ENCODE data around the gene MSX2.
"Not testable (repeated sequence)": the region's sequence is repeated elsewhere in the genome, so short reads cannot be mapped to it uniquely, and the experiment has no call there.

MSX2 gene

DNA sequence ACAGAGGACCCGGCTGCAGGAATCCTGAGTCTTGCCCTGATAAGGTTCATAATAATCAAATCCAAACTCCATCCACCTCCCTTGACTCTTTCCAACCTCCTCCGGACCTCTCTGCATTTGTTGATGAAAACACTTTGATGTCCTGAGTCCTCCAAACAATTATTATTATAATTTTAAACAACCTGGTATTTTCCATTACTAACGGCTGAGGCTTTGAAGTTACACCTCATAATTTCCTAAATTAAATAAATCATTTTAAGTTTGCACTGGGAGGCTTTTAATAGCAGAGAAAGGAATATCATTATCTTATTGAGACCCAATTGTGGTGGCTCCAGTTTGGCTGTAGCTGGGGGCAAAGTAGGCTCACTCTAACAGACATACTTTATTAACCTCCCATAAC is 9.5 kb downstream of the MSX2 start:
- DNase-seq (ENCODE audit: low read depth) = no peak

DNA sequence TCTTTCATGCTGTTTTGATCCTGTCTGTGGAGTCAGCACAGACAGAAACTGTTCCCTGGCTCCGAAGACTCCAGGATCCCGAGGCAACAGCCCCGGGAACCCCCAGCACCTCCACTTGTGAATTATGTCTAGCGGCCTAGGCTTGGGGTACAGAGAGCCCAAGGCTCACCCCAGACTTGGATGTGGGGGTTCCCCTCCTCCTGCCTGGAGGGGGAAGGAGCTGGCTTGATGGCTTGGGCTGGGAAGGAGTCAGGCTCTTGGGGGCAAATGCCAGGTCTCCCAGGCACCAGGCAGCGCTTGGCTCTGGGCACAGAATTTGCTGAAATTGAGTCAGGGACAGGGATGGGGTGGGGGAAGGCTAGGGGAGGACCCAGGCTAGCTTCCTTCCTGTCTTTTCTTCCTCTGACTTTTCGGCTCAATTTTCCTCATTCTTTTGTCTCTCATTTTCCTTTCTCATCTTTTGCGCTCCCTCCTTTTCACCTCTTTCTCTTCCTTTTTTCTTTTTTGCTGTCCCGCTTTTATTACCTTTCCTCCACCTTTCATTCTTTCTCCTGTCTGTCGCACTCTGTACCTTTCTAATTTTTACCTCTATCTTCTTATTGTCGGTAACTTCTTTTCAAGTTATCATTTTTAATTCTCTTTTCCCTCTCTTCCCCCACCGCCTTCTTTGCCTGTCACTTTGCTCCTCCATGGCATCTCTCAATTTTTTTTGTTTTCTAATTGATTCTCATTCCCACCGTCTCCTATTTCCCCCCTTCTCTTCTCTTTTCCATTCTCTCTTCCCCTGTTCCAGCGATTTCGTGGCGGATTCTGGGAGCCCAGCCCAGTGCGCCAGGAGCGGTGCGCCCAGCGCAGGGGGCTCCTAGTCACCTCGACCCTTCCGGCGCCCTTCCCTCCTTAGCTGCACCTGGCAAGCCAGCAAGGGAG is 10.5 kb downstream of the MSX2 start:
- no peak for DNase-seq (ENCODE audit: low read depth)

DNA sequence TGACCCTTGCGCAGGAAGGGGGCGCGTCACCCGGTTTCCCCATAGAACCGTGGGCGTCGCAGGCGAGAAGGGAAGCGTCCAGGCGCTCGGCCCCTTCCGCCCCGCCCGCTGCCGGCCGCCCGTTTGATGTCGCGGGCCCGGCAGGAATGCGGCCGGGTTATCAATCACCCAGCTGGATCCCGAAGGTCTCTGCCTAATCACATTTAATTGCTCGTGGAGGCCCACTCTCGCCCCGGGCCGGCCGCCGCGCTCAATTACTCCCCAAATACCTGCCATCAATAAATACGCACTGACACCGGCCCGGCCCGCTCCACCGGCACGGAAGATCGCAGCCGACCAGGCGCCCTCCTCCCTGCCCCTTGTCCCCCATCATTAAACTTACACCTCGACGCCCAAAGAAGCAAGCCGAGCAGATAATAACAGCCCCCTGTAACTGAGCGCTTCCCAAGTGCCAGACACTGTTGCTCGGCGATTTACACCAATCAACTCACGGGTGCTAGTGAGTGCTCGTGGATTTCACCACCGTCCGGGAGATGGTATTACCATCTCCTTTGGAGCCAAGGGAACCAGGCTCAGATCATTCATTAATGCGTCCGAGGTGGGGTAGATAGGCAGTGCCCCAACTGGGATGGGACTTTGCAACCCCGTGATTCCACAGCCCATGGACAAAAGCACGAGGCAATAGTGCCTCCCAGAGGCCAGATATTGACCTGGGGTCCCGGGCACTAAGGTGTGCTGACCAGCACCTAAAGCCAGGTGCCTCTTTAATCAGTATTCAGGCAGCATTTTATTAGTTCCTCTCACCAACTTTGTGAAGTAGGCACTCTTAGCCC is 11.3 kb downstream of the MSX2 start:
- DNase-seq (ENCODE audit: low read depth) = no peak

DNA sequence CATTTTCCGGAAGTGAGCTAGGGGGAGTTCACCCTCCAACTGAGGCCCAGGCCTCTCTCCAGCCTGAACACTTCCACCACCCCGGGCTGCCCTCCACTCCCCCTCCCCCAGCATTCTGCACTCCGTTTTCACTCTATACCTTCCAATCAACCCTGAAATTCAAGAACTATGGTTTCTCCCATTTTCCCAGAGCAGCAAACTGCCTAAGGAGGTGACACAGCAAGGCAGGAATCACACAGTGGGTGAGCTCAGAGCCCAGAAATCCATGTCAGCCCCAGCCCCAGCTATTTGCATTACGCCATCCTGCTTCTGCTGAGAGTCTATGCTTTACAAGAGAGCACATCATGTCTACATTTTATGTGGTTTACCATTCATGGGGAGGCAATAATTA is 11.9 kb downstream of the MSX2 start:
- peak; percentile 10 for DNase-seq (ENCODE audit: low read depth)

DNA sequence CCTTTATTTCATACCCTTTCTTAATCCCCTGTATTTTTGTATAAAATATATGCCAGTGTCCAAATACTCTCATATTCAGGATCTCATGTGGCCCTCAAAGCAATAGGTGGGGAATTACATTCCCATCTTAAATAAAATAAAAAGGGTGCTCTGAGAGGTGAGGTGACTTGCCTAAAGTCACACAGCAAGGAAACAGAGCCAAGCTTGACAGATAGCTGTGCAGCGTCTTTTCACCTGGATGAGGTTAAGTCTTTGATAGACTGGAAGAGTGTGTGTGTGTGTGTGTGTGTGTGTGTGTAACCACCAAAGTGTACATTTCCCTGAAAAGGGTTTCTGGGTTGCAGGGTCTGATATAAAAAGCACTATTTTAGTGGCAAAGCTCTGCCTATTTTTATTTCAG is 12.4 kb downstream of the MSX2 start:
- DNase-seq (ENCODE audit: low read depth) = no peak

DNA sequence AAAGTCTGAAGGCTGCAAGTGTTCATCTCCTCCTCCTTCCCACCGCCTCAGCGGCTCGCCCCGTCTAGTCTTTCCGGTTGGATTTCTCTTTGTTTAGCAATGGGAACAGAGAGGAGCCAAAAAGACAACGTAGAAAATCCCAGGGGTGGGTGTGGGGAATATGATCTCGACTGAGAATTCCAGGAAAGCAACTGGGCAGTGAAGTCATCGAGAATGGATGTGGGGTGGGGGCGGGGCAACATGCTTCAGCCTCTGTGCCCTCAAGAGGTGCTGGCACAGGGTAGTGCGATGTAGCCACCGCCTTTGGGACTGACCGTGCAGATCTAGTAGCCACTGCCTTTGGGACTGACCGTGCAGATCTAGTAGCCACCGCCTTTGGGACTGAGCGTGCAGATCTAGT is 12.9 kb downstream of the MSX2 start:
- DNase-seq (ENCODE audit: low read depth) = no peak

DNA sequence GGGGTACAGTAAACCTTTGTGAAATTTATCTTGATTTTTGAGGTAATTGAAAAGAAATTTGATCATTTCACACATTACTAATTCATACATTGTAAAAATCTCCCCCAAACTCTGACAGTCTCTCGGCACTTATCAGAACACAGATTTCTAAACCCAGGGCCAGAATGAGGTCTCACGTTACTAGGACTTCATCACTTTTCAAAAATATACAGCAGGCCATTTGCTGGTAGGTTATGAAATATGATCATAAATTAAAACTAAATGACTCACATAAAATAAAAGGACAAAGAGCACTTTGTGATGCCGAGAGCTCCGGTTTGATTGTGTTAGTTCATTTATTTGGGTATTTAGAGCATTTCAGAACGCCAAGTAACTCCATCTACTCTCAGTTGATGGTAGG is 17.0 kb downstream of the MSX2 start:
- DNase-seq (ENCODE audit: low read depth) = no peak

DNA sequence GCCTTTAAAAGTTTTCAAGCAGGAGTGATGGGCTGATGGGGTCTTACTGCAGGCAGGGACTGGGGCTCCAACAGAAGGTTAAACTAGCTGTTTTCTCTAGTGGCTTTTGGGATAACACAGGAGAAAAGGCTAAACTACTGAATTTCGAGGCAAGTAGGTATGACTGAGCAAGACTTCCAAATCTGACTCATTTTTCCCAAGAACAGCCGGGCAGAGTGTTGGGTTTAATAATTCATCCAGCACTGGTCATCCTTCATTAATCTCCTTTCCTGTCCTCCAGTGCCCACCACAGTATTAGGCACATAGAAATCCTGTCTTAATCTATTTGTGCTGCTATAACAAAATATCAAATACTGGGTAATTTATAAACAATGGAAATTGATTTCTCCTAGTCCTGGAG is 20.5 kb downstream of the MSX2 start:
- DNase-seq (ENCODE audit: low read depth) = no peak

DNA sequence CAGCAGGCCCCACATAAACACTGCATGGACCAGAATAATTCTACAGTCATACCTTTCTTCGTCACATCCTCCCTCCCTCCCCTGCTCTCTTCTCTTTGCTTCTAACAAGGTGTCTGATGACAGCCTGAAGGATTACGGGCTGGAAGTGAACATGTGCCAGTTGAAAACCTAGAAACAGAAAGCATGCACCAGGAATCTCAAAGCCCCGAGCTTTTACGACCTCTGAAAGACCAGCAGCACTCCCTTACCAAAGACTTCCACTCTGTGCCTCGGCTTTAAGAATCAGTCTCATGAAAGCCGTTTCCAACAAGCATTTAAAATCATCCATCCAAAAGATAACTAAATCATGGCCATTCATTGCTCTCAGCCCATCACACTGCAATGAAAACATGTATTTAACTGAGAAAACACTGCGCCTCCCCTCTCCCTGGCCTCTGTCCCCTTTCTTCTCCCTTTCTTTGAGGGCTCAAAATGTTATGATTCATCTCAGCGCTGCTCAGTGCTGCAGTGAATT is 21.3 kb downstream of the MSX2 start:
- no peak for DNase-seq (ENCODE audit: low read depth)

DNA sequence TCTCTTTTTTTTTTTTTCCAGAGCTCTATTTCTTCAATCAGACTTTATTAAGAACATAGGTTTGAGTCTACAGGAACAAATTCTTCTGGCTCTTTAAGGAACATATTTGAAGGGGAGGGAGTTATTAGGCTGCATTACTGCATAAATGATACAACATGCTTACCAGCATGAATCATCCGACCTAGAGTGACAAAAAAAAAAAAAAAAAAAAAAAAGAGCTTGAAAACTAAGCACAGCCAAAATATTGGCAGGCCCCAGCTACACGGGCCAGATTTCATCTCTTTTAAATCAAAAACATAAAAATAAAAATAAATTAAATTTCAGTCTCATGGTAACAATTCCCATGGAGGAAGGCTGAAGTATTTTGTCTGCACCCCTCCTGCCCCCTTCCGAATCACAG is 26.3 kb downstream of the MSX2 start:
- DNase-seq (ENCODE audit: low read depth) = no peak

DNA sequence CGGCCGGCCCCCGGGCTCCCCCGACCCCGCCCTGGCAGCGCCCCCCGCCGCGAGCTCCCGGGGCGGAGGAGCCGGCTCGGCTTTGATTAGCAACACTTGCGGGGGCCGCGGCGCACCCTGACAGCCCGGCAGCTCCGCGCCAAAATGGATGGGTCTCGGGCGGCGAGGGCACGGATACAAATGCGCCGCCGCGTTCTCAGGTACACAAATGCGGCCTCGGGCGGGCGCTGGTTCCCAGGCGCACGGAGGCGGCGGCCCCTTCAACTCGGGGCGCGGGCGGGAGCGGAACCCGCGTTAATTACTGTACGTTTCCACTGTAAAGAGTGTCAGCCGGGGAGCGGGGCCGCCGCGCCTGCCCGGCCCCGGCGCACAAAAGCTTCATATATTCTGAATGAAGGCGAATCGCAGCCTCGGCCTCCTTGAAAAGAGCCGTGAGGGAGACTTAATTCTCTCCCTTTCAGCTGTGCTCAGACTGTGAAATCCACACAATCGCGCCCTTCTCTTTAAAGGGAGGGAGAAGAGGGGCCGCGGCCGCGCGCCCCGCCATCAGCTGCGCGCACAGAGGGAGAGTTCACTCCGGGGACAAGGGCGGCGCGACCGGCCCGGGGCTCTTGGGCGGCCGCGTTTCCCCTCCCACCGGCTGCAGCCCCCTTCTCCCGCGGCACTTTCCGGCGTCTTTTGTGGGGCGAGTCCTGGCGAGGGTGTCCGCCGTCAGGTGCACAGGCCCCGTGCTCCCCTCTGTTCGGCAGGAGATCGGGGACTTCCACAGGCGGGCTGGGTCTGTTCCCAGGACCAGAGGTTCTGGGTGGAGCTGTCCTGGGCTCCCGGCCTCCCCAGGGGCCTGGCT is 27.0 kb downstream of the MSX2 start:
- DNase-seq (ENCODE audit: low read depth) = no peak

DNA sequence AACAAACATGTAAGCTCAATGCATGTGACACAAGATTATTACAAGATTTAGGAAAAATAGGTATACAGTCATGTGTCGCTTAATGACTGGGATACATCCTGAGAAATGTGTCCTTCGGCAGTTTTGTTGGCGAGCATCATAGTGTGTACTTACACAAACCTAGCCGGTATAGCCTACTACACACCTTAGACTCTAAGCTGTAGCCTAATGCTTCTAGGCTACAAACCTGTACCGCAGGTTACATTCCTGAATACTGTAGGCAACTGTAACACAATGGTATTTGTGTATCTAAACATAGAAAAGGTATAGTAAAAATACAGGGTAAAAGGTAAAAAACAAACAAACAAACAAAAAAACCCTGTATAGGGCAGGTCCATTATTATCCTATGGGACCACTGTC is 27.7 kb downstream of the MSX2 start:
- DNase-seq (ENCODE audit: low read depth) = no peak

DNA sequence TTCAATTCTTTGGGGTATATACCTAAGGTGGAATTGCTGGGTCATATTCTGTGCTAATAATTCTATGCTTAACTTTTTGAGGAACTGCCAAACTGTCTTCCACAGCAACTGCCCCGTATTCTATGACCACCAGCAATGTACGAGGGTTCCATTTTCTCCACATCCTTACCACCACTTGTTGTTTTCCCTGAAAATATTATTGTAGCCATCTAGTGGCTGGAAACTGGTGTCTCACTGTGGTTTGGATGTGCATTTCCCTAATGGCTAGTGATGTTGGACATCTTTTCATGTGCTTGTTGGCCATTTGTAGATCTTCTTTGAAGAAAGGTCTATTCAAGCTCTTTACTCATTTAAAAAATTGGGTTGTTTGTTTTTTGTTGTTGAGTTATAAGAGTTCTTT is 30.7 kb downstream of the MSX2 start:
- DNase-seq (ENCODE audit: low read depth) = peak; percentile 2

DNA sequence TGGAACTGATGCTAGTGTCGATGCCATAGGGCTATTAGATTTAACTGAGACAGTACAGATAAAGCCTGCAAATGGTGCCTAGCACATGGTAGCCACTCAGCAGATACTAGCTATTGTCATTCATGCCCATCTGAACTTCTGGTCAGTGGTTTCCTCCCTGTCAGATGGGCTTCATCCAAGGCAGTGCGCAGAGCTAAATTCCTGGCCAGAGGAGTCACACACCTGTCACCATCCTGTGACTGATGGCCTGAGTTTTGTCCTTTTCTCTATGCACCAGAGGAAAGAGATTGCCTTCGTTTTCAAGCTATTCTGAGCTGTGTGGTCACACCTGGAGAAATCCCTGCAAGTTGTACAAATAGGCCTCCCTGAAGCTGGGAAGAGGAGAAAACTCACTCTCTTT is 34.7 kb downstream of the MSX2 start:
- no peak for DNase-seq (ENCODE audit: low read depth)

DNA sequence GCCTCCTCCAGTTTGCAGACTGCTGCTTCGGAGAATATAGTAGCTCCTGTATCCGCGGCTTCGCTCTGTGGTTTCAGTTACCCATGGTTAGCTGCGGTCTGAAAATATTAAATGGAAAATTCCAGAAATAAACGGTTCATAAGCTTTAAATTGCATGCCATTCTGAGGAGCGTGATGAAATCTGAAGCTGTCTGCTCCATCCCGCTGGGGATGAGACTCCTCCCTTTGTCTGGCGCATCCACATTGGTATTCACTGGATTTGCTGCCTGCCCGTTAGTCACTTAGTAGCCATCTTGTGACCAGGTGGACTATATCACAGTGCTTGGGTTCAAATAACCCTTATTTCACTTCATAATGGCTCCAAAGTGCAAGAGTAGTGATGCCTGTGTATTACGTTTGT is 36.3 kb downstream of the MSX2 start:
- DNase-seq (ENCODE audit: low read depth) = no peak

DNA sequence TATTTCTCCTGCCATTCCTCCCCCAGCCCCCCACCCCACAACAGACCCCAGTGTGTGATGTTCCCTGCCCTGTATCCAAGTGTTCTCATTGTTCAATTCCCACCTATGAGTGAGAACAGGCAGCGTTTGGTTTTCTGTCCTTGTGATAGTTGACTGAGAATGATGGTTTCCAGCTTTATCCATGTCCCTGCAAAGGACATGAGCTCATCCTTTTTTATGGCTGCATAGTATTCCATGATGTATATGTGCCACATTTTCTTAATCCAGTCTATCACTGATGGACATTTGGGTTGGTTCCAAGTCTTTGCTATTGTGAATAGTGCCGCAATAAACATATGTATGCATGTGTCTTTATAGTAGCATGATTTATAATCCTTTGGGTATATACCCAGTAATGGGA is 37.0 kb downstream of the MSX2 start:
- DNase-seq (ENCODE audit: low read depth) = not testable (repeated sequence)

DNA sequence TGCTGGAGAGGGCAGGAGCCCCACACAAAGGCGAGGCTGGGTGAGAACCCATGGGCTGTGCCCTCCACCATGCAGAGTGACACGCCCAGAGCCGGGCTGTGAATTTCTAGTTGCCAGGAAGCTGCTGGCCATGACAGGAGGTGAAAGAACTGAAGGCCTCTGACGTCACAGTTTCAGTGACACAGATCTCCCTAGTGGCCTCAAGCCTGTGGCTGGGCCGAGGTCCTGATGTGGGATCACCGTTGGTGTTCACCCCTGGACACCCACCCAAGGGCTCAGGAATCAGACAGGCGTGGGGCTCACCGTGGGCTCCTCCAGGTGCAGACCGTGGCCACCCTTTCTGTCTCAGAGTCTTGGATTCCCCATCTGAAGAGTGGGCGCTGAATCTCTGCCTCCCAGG is 39.9 kb downstream of the MSX2 start:
- no peak for DNase-seq (ENCODE audit: low read depth)

DNA sequence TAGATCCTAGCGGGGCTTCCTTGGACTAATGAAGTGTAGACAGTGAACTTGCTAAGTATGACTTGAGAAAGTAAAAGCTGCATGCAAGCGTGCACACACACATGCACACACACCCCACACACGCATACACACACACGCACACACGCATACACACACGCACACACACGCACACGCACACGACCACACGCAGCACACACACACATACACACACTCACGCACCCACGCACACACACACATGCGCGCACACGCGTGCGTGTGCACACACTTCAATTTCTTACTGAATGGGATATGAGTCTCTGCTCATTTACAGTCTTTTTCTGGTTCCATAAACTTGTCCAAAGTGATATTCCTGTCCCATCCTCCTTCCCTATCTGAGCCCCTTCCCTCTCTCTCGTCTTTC is 41.2 kb downstream of the MSX2 start:
- DNase-seq (ENCODE audit: low read depth) = no peak

DNA sequence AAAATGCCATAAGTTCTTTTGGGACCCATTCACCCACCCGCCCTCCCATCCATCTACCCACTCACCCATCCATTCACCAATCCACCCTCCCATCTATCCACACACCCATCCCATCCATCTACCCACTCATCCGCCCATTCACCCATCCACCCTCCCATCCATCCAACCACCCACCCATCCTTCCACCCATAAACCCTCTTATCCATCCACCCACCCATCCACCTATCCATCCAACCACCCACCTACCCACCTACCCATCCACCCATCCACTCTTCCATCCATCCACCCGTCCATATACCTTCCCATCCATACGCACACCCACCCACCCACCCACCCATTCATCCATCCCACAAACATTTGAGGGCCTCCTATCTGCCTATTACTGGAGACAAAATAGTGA is 43.3 kb downstream of the MSX2 start:
- no peak for DNase-seq (ENCODE audit: low read depth)

DNA sequence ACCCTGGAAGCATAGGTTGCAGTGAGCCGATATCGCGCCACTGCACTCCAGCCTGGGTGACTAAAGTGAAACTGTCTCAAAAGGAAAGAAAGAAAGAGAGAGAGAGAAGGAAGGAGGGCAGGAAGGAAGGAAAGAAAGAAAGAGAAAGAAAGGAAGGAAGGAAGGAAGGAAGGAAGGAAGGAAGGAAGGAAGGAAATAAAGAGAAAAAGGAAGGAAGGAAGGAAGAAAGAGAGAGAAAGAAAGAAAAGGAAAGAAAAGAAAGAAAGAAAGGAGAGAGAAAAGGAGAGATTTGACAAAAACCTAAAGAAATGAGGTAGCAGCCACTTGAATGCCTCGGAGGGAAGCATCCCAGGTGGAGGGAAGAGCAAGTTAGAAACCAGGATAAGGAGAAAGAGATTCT is 44.6 kb downstream of the MSX2 start:
- DNase-seq (ENCODE audit: low read depth) = no peak

DNA sequence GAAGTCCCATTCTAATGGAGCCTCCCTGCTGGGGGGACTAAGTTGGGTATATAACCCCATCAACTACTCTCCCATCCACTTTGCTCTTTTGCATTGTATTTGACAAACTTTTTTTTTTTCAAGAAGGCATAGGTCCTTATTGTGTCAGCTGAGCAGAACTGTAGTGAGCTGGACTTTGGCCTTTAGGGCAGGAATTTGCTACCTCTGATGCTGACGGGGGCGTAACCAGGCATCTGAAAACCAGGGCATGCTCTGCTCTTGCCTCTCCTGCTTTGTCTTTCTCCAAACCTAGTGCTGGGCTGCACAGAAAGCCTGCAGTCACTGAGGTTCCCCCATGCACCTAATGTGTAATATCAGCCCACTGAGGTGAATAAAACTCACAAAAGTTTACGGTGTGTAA is 49.0 kb downstream of the MSX2 start:
- DNase-seq (ENCODE audit: low read depth) = no peak

DNA sequence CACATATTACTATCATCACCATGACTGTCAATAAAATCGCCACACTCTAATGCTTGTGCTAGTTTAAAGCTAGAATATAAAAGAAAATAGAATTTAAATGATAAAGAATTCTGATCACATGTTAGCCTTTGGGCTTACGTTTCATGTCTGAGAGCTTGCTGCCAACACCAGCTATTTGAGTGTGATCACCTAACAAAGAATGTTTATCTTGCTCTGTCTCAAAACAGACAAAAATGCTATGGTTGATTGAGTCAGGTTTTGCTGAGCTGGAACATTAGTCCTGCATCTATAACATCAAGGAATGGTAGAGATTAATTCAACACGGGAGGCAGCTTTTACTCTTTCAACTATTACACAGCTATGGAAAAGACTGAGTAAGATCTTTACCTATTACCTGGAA is 50.7 kb downstream of the MSX2 start:
- no peak for DNase-seq (ENCODE audit: low read depth)

Data from ELR (cell line).